GM19193 (cell line): ENCODE data around the gene SHLD1.

Experiments
- POLR2A ChIP-seq: IDR thresholded peaks from 4 replicates; pipeline ENCODE4 v1.6.1; 2011; ENCODE audit not compliant: insufficient read depth, insufficient read length; ENCODE audit errors: extremely low read depth

Gene SHLD1

DNA sequence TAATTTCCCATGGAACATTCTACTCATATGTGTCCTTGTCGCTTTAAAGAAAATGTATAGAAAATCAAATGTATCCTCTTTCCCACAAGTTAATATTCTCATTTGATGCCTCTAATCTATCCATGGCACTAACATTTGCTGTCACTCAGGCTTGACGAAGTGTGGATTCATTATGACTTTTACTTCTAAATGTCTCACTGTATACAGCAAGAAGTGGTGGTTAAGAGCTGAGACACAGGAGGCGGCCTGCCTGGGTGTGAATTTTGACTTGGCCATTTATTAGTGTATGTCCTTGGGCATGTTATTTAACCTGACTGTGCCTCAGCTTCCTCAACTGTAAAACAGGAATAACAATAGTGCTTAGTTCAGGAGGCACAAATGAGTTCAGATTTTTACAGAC lies 130.1 kb downstream of the SHLD1 start:
- no peak for TF ChIP-seq POLR2A

DNA sequence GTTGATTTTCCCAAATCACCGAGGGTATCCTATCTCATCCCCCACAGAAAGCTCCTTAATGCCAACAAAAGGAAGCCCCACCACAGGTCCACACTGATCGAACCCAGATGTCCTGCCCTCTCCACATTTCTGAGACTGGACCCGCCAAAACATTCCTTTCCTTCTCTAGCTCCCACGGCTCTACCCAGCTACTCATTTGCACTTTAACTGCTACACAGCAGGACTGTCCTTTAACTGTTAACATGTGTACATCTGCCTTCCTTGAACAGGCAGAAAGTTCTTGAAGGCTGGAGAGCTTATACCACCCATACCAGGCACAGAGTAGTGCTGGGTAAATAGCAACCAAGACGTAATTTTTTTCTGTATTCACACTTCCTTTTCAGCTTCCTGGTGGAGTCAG lies 131.5 kb downstream of the SHLD1 start:
- no peak for TF ChIP-seq POLR2A

DNA sequence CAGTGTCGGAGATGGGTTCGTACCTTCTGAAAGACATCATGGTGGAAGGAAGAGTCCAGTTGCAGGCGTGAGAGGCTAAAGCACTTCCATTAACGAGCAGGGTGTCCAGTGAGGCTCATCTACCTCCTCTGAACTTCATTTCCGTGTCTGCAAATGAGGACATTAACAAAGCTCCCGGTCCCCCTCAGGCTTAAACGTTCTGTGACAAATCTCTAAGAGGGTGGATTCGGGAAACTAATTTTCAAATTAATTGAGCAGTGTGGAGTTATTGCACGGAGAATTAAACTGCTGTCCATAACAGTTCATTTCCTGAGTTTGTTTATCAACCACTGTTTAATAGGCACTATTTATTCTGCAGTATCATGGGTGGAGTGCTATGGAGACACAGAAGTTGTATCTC lies 132.0 kb downstream of the SHLD1 start:
- no peak for TF ChIP-seq POLR2A

DNA sequence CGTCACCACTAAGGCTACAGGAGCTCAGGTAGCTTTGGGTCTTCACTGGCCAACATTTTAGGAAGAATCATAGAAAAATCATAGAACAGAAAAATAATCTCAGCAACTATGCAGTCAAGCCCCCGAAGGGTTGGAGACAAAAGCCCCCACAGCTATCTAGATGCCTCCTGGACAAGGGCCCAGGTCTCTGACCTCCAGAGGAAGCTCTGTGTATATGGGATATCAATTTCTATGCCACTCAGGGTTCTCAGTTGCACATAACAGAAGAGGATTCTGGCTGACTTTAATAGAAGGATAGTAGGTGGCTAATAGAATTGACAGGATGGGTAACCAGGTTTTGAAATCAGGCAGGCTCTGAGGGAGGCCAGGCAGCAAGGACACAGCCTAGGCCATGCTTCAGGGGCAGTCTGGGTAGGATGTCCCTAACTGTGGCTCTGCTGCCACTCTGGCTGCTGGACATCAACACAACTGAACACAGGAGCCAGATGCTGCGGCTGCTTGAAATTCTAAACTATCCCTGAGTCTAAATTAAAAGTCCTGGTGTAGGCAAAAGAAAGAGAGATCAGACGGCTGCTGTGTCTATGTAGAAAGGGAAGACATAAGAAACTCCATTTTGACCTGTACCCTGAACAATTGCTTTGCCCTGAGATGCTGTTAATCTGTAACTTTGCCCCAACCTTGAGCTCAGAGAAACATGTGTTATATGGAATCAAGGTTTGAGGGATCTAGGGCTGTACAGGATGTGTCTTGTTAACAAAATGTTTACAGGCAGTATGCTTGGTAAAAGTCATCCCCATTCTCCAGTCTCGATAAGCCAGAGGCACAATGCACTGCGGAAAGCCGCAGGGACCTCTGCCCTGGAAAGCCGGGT lies 134.5 kb downstream of the SHLD1 start:
- no peak for TF ChIP-seq POLR2A

DNA sequence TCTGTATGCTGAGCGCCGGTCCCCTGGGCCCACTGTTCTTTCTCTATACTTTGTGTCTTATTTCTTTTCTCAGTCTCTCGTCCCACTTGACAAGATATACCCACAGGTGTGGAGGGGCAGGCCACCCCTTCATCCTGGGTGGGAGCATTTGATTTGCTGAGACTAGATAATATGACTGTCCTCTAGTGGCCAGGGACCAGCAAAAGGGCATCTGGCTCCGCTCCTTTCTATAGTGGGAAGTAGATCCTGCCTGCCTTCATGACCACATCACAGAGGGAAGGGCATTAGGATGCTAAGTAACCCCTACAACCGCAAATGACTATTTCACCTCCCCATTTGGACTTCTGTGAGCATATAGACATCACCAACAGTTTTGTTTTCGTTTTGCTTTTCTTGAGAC lies 135.7 kb downstream of the SHLD1 start:
- no peak for TF ChIP-seq POLR2A

DNA sequence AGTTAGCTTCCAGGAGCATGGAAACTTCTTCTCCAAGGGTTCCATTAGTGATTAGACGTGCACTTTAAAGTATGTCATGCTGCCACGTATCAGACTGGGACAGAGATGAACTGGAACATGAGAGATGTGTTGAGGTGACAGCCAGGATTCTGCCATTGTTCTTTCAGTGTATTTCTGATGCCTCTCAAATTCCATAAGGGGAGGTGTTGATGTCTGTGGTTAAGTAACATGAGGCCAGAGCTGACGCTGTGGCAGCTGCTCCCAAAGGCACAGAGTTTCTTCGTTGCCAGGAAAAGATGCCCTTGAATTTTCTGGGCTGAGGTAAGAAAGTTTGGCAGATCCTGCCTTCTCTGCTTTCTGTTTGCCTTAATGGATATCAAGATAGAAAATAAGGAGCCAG lies 136.6 kb downstream of the SHLD1 start:
- TF ChIP-seq POLR2A = no peak

DNA sequence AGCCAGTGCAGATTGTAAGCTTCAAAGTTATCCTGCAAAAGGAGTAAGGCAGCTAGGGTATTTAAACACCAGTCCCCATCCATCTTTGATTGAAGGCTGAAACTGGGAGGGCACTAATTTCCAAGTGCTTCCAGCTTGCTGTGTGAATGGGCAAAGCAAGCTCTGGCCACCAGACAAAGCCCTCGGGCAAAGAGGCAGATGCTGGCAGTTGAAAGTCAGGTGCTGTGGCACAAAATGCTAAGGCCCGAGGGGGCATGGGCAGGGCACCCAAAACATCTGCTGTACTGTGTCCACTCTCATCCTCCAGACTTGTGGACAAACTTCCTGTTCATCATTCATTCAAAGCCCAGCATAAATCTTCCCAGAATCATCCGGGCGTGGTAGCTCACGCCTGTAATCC lies 137.2 kb downstream of the SHLD1 start:
- no peak for TF ChIP-seq POLR2A

DNA sequence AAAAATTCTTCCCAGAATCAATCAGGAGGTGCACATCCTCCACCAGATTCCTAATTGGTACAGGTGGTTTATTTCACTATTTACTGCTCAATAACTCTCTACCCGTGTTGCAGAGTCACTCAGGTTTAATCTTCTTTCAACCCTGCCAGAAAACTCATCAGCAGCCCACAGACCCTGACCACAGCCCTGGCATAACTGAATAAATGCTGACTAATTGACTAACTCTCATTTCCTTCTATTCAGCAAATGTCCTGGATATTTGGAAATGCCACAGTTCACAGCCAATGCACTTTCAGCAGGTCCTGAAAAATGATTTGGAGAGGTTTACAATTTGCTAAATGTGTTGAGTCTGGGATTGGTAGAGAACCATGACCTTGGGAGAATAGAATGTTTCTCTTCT lies 137.8 kb downstream of the SHLD1 start:
- no peak for TF ChIP-seq POLR2A

DNA sequence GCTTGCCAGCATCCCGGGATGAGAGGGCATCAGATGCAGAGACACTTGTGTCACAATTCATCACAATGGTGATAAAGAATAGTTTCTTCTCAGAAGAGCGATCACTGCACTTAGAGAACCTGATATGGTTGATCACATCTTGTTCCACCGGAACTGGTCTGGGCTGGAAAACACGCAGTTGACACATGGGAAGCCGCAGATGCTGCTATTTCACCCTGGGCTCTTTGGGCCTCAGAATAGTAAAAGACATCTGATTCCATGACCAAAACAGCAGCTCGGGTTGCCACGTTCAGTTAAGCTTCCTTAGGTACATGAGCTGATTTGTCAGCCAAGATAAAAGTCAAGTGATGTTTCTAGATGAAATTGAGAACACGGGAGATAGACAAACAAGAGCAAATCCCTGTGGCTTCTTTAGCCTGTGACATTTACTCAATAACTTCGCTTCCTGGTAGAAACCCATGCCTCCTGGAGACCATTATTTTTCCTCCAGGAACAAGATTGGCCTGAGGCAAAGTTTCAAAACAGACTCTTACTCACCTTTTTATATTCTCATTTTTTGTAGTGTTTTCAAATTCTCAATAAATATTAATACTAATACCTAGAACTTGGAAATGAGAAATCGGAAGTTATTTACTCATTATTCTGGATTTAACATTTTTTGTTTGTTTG lies 140.7 kb downstream of the SHLD1 start:
- no peak for TF ChIP-seq POLR2A

DNA sequence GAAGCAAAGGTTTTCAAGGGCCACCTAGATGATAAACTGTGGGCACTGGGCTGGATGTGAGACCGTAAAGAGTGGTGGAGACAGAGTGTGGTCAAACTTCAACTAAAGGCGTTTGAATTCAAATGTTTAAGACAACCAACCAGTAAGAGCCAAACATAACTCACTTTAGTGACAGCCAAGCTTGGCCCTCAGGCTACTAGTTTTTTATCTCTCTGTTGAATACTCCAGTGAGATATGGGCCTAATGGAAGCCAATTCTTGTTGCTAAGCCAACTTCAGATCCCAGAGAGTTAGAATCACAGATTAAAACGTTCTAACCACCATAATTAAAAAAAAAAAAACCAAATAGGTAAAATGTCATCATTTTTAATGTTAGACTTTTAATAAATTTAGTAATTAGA lies 142.9 kb downstream of the SHLD1 start:
- no peak for TF ChIP-seq POLR2A

DNA sequence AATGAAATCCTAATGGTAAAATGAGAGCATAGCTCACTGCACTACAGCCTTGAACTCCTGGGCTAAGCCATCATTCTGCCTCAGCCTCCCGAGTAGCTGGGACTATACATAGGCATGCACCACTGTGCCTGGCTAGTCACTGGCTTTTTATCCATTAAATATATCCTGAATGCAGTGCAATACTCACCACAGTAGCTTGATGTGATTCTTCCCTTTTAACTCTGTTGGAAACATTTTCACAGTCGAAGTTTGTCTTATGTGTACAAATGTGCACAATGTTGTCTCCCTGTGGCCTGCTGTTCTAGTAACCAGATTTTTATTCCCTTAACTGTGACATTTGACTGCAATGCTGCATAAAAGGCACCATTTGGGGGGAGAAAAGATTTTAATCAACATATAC lies 143.4 kb downstream of the SHLD1 start:
- no peak for TF ChIP-seq POLR2A

DNA sequence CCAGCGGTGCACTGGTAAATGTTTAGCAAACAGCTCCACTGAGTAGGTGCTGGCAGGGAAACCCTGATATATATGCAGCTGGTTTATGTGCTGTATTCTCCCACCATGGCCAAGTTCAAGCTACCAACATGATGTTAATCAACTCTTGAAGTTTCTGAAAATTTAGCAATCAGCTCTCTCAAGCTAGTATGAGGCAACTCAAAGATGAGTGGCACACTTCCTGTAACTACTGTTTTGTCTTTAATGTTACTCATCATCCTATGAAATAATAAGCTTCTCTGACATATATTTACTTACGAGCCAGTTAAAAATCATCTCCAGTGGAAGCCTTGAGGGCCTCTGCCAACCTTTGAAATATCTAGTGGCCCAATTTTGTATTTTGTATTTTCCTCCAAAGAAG lies 145.4 kb downstream of the SHLD1 start:
- no peak for TF ChIP-seq POLR2A

DNA sequence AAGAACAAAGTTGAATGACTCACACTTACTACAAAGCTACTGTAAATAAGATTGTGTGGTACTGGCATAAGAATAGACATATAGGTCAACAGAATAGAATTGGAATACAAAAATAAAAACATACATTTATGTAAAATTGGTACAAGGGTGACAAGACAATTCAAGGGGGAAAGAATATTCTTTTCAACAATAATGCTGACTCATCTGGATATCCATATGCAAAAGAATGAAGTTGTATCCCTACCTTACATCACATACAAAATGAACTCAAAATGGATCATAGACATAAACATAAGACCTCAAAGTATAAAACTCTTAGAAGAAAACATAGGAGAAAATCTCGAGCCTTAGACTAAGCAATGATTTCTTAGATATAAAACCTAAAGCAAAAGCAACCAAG lies 149.2 kb downstream of the SHLD1 start:
- TF ChIP-seq POLR2A = no peak

DNA sequence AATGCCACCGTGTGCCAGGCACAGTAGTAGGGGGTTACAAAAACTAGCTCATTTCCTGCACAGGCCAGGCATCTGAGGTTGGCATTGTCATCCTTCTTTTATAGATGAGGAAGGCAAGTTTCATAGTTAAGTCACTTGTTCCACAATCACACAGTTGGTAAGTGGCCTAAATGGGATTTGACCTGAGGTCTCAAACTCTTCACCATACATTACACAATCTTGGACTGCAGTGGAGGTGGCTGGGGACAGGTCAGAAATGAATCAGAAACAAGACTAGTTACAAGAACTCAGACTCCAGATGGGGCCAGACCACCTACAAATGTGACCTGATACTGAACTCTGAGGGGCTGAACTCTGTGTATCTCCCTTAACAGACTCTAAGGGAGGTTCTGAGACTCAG lies 150.7 kb downstream of the SHLD1 start:
- no peak for TF ChIP-seq POLR2A

DNA sequence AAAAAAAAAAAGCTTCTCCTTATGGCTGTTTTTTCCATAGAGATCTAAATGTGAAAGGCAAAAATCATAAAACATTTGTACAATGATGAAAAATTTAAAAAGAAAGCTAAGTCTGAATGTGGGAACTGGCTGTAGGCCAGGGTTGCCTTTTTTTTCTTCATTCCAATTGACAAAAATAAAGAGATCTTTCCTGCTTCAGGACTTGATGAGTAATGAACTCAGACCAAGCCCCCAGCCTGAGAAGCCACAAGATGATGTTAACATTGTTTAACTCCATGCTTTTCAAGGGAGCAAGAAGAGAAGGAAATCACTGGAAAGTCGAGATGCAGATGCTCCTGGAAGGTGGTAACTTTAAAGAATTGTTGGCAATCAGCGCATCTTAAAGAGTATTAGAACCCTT lies 158.8 kb downstream of the SHLD1 start:
- no peak for TF ChIP-seq POLR2A

DNA sequence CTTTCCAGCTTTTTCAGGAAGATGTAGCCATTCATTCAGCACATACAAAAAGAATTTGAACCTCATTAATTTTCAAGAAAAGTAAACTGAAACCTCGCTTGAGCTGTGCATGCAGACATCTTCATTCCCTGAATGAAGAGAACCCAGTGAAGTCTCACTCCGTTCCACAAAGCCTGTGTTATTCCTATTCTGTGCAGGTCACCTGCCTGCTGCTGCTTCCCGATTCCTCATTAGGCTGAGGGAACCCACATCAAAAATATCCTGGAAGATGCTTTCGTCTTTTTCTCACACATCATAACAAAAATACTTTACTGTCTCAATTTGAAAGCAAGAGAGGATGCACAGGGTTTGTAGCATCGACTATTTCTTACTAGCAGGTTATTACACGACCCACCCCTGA lies 160.0 kb downstream of the SHLD1 start:
- no peak for TF ChIP-seq POLR2A

DNA sequence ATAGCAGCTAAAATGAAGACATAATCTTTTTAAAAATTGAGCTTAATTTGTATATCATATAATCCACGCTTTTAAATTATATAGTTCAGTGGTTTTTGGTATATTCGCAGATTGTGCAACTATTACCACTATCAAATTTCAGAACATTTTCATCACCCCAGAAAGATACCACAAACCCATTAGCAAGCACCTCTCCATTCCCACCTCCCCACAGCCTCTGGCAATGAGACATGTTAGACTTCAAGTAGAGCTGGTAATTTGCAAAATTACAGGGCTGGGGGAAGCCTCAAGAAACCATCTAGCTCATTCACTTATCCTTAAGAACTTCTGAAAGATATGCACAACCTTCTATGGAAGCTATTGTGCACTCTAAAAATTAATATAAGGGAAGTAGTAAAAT lies 163.0 kb downstream of the SHLD1 start:
- TF ChIP-seq POLR2A = no peak
